ENCODE data around the gene ARHGAP26.
A peak's percentile ranks its signal among the peaks of the same experiment; 100 is the strongest.

ARHGAP26 gene

DNA sequence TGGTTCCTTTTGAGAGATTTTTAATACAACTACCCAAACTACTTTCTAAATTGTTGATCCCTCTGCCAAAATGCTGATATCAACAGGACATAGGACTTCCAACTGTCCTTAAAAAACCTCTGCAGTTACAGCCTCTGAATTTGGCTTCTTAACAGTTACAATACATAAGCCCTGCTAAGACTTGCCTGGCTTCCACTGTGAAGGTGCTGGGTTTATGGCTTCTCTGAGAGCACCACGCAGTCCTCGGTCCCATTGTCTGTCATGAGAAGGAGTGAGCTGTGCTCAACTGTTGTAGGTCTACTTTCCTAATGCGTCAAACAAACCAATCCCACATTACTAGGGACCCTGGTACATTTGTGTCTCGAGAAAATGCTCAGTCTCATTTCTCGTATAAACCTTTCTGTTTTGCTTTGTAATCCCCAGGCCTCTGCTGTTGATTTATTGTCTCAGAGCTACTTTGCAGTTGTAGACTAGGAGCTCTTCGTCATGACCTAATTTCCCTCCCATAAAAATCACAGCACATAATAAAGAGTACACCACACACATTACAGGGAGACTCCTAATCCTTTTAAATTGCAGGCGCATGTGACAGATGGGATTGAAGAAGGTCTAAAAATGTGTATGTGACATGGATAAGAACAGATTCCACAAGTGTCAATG lies 358.4 kb downstream of the ARHGAP26 start:
- TF ChIP-seq, protein P1, sequence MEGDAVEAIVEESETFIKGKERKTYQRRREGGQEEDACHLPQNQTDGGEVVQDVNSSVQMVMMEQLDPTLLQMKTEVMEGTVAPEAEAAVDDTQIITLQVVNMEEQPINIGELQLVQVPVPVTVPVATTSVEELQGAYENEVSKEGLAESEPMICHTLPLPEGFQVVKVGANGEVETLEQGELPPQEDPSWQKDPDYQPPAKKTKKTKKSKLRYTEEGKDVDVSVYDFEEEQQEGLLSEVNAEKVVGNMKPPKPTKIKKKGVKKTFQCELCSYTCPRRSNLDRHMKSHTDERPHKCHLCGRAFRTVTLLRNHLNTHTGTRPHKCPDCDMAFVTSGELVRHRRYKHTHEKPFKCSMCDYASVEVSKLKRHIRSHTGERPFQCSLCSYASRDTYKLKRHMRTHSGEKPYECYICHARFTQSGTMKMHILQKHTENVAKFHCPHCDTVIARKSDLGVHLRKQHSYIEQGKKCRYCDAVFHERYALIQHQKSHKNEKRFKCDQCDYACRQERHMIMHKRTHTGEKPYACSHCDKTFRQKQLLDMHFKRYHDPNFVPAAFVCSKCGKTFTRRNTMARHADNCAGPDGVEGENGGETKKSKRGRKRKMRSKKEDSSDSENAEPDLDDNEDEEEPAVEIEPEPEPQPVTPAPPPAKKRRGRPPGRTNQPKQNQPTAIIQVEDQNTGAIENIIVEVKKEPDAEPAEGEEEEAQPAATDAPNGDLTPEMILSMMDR (IDR thresholded peaks at IDR 0.05; ENCODE audit: insufficient read depth, low read depth, low read length, missing control alignments): no peak
- H3K4me3 ChIP-seq (ENCODE audit: low read depth, low read length): no peak overlapping the region
- no peak for DNase-seq (ENCODE audit: low read depth)

DNA sequence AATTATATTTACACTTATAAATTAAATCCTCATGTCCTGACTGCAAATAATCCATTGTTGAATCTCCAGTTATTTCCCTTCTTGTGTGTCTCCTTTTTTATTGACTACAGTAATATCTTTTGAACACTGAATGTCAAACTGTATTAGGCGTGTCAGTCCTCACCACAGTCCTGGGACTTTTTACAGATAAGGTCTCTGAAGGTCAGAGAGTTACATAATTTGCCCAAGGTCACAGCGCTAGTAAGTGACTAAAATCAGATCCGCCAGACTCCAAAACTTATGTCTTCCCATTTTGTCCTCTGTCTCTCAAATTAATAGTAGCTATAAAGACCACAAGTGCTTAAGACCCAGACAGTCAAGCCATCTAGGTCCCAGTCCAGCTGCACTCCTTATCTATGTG lies 359.0 kb downstream of the ARHGAP26 start:
- DNase-seq (ENCODE audit: low read depth): no peak
- TF ChIP-seq, protein P1 (IDR thresholded peaks at IDR 0.05; ENCODE audit: insufficient read depth, low read depth, low read length, missing control alignments): no peak
- no peak overlapping the region for H3K4me3 ChIP-seq (ENCODE audit: low read depth, low read length)

DNA sequence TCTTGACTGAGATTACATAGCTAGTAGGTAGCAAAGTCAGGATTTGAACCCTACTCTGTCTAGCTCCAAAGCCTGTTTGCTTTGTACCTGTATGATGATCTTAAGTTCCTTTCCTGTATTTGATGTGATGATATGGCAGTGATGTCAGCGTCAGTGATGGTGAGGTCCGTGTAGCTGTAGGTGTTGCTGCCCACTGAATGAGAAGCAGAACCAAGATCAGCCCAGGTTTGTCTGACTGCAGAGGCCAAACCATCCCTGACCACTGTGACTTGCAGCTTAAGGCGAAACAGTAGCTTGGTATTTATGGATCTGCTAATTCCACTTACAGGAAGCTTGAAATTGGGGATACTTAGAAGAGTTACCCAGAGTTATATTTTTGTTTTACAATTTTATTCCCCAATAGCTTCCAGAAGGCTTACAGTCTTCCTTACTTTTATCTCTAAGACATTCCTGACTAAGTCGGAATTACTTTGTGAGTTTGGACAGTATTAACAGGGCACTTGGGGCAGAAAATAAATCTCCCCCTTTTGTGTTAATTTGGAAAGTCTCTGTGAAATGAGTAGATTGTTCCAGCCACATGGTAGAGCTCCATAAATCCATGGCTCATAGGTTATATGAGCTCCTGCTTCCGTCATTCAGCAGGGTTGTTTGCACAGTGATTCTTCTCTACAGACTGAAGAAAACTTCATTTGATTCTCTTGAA lies 359.9 kb downstream of the ARHGAP26 start:
- TF ChIP-seq, protein P1 (IDR thresholded peaks at IDR 0.05; ENCODE audit: insufficient read depth, low read depth, low read length, missing control alignments): no peak
- H3K4me3 ChIP-seq (ENCODE audit: low read depth, low read length): no peak overlapping the region
- no peak for DNase-seq (ENCODE audit: low read depth)

DNA sequence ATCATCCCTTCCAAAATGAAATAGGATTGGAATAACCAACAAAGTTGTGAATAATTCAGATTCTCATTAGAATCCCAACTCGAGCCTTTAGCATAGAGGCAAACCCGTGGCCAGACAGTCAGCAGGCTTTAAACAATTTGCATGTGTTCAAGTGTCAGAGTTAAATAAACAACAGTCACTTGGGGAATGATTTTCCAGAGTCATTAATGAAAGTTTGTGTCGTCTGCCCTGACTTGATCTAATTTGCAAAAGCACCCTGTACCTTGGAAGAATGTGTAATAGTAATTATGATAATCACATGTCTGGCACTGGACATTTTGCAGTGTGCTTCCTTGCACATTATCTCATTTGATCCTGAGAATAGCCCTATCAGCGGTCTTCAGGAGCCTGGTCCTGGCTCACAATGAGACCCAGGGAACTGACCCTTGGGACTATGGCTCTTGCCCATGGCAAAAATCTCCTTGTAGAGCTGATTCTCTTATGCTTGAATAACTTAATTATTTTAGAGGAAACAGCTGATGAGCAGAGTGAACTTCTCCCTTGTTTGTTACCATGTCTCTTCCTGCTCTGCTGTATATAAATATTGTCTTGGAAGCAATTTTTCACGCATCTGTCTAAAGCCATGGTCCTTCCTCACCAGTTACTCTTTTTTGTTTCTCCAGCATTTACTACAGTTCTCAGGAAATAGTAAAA lies 360.6 kb downstream of the ARHGAP26 start:
- TF ChIP-seq, protein P1 (IDR thresholded peaks at IDR 0.05; ENCODE audit: insufficient read depth, low read depth, low read length, missing control alignments): no peak
- H3K4me3 ChIP-seq (ENCODE audit: low read depth, low read length): no peak overlapping the region
- DNase-seq (ENCODE audit: low read depth): no peak

DNA sequence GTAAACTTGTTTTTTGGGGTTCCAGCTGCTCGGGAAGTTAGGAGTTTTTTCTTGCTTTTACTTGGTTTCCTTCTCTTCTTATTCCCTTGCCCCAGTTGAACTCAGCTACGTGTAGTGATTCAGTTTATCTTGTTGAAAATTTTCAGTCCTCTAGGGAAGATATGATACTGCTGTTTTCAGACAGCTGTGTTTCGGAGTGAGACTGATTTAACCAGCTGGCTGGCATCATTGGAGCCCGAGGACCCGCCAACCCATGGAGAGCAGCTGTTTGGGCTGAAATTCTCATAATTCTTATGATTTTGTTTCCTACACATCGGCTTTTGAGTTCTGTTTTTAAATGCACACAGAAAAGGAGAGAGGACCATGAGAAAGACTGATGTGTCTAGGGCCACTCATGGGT lies 361.8 kb downstream of the ARHGAP26 start:
- TF ChIP-seq, protein P1 (IDR thresholded peaks at IDR 0.05; ENCODE audit: insufficient read depth, low read depth, low read length, missing control alignments): no peak
- peak; percentile 46 for DNase-seq (ENCODE audit: low read depth)

DNA sequence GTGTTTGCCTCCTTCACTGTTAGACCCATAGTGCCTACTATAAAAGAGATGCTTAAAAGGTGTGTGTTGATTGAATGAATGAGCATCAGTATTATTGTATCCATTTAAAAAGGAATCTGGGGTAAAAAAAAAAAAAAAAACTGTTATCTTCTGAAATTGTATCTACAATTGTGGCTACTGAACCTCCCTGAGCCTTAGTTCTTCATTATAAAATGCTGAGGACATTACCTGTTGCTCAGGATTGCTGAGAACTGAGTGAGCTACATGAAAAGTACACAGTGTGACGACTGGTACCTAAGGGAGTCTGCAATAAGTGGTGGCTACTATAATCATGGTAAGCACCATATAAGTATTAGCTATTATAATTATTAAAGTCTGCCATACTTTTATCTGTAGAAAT lies 362.6 kb downstream of the ARHGAP26 start:
- TF ChIP-seq, protein P1 (IDR thresholded peaks at IDR 0.05; ENCODE audit: insufficient read depth, low read depth, low read length, missing control alignments): no peak
- no peak for DNase-seq (ENCODE audit: low read depth)
- no peak overlapping the region for H3K4me3 ChIP-seq (ENCODE audit: low read depth, low read length)

More for the DNA sequence above, 361.8 kb downstream of the ARHGAP26 start:
- H3K4me3 ChIP-seq (ENCODE audit: low read depth, low read length): no peak overlapping the region
